Gastrocnemius medialis (tissue), 4 donors: ENCODE measurements around the gene ITGA11.

Experiments
- POLR2A ChIP-seq, 2 donors: fragments of 450-650 bp; IDR thresholded peaks; one replicate each; pipeline ENCODE4 v1.6.1; 2017; ENCODE audit warnings: antibody characterized with exemption in 2 of 2, mild to moderate bottlenecking in 2 of 2, moderate library complexity in 2 of 2
- TF ChIP-seq, protein P1 (sequence below), 5 experiments: fragments of 450-650 bp in 3 of 5; fragments of 200-600 bp in 2 of 5; sonication (generic) in 2 of 5; IDR thresholded peaks in 4 of 5; conservative IDR thresholded peaks in 1 of 5; 1 replicate in 4 of 5; 2 replicates in 1 of 5; pipeline ENCODE4 v1.5.1; 2016 to 2019; ENCODE audit warnings: antibody characterized with exemption in 5 of 5, mild to moderate bottlenecking in 3 of 5, moderate library complexity in 3 of 5

DNA sequence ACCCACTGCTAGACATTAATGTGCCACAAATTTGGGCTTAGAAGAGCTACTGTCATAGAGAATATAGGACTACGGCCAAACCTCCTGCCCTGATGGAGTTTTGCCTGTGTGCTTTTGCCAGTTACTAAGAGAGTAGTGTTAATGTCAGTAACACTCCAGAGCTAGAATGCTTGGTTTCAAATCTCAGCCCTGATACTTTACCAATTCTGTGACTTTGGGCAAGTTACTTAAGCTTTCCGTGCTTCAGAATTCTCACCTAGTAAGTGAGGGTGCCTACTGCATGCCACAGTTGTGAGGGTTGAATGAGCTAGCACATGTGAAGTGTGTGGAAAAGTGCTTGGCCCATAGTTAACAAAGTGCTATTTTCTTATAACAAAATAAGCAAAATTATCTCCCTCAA, 10.9 kb upstream of the ITGA11 start:
- TF ChIP-seq, protein P1, sequence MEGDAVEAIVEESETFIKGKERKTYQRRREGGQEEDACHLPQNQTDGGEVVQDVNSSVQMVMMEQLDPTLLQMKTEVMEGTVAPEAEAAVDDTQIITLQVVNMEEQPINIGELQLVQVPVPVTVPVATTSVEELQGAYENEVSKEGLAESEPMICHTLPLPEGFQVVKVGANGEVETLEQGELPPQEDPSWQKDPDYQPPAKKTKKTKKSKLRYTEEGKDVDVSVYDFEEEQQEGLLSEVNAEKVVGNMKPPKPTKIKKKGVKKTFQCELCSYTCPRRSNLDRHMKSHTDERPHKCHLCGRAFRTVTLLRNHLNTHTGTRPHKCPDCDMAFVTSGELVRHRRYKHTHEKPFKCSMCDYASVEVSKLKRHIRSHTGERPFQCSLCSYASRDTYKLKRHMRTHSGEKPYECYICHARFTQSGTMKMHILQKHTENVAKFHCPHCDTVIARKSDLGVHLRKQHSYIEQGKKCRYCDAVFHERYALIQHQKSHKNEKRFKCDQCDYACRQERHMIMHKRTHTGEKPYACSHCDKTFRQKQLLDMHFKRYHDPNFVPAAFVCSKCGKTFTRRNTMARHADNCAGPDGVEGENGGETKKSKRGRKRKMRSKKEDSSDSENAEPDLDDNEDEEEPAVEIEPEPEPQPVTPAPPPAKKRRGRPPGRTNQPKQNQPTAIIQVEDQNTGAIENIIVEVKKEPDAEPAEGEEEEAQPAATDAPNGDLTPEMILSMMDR (IDR thresholded peaks at IDR 0.05 in 4 of 5, conservative IDR thresholded peaks at IDR 0.05 in 1 of 5) = no peak
- TF ChIP-seq POLR2A (IDR thresholded peaks at IDR 0.05) = no peak
